ENCODE measurements around the gene AUP1. TPM values are rescaled to one million over a fixed set of nuclear protein-coding genes. Genes with fewer than 3 reads are reported as not detected.

Gene AUP1
- total and polyA plus RNA-seq, 8 donors = 74.4 to 244 (median 167) TPM

- Histone ChIP-seq H3K27me3 (no peaks in the 10 kb centered on the region), H3K27ac (no peak overlapping the region), H3K4me3 (no peak overlapping the region), H3K36me3 (peaks cover 23 to 42% (median 34%) of the 10 kb centered on the region in 4 donors), H3K4me1 (peaks cover 25 to 53% (median 35%) of the 10 kb centered on the region in 4 donors), H3K9me3 (no peaks in the 10 kb centered on the region)
- TF ChIP-seq EP300 (IDR thresholded peaks at IDR 0.05) = no peak
- TF ChIP-seq POLR2A (IDR thresholded peaks at IDR 0.05) = no peak
- no peak for TF ChIP-seq CTCF (IDR thresholded peaks at IDR 0.05)
- no peak for TF ChIP-seq POLR2AphosphoS5 (IDR thresholded peaks at IDR 0.05)
- DNase-seq = no peak
- intact Hi-C loops (cut with DNase I; ENCODE audit: low total_unique reads) = no loop called here
- 92 to 97% (median 94%) methylated on average over 9 of the region's 9 CpGs for WGBS, 5 donors
Measured at GRCh38 chr2:74527741-74528140, 1.8 kb downstream of the AUP1 start.

GRCh38 chr2:74526649-74527230 is 2.8 kb downstream of the AUP1 start:
- H3K4me1 ChIP-seq = peaks cover 25 to 45% (median 32%) of the 10 kb centered on the region in 4 donors
- no peak overlapping the region for H3K4me3 ChIP-seq
- 96 to 99% (median 98%) methylated on average over 11 of the region's 11 CpGs for WGBS, 5 donors
- H3K27me3 ChIP-seq = no peaks in the 10 kb centered on the region
- H3K36me3 ChIP-seq = peaks cover 23 to 36% (median 29%) of the 10 kb centered on the region in 4 donors
- no peak for DNase-seq
- intact Hi-C loops (cut with DNase I; ENCODE audit: low total_unique reads) = no loop called here
- TF ChIP-seq POLR2AphosphoS5 (IDR thresholded peaks at IDR 0.05) (no peak), CTCF (IDR thresholded peaks at IDR 0.05) (no peak), EP300 (IDR thresholded peaks at IDR 0.05) (no peak), POLR2A (IDR thresholded peaks at IDR 0.05) (no peak)
- no peak overlapping the region for H3K27ac ChIP-seq
- H3K9me3 ChIP-seq = no peaks in the 10 kb centered on the region

- Histone ChIP-seq H3K36me3 (peaks cover 23 to 31% (median 29%) of the 10 kb centered on the region in 4 donors), H3K27me3 (peaks cover 0 to under 1% (median 0%) of the 10 kb centered on the region in 3 donors), H3K4me1 (peaks cover 20 to 38% (median 25%) of the 10 kb centered on the region in 4 donors), H3K9me3 (no peaks in the 10 kb centered on the region), H3K4me3 (peak within 1 kb of the TSS in 1 of 4 donors; percentile 4), H3K27ac (peak within 1 kb of the TSS in 1 of 5 donors; percentile 15)
- 55 to 71% (median 67%) methylated on average over 11 of the region's 11 CpGs for WGBS, 5 donors
- intact Hi-C loops (cut with DNase I; ENCODE audit: low total_unique reads) = no loop called here
- DNase-seq = peak in 1 of 2 donors; percentile 89
- TF ChIP-seq POLR2A (IDR thresholded peaks at IDR 0.05) (no peak), CTCF (IDR thresholded peaks at IDR 0.05) (no peak), POLR2AphosphoS5 (IDR thresholded peaks at IDR 0.05) (peak in 1 of 3 donors; percentile 23)
Measured at GRCh38 chr2:74525717-74526648, 3.5 kb downstream of the AUP1 start, which contains the start of gene DQX1. DQX1 (minus strand) TSS chr2:74526231; CDS start chr2:74525729, 502 bp downstream.

- no peak for DNase-seq
- Histone ChIP-seq H3K27me3 (peaks cover 0 to 9% (median 0%) of the 10 kb centered on the region in 3 donors), H3K4me1 (peaks cover 15 to 31% (median 18%) of the 10 kb centered on the region in 4 donors), H3K4me3 (no peak overlapping the region), H3K9me3 (no peaks in the 10 kb centered on the region), H3K36me3 (peaks cover 23 to 31% (median 29%) of the 10 kb centered on the region in 4 donors), H3K27ac (no peak overlapping the region)
- TF ChIP-seq POLR2AphosphoS5 (IDR thresholded peaks at IDR 0.05) = no peak
- TF ChIP-seq EP300 (IDR thresholded peaks at IDR 0.05) = no peak
- TF ChIP-seq CTCF (IDR thresholded peaks at IDR 0.05) = no peak
- TF ChIP-seq POLR2A (IDR thresholded peaks at IDR 0.05) = no peak
- intact Hi-C loops (cut with DNase I; ENCODE audit: low total_unique reads) = no loop called here
- WGBS, 5 donors = 89 to 94% (median 93%) methylated on average over 10 of the region's 10 CpGs
Measured at GRCh38 chr2:74524955-74525716, 4.4 kb downstream of the AUP1 start.

Measured in stomach (tissue), 9 donors.